Measurements from ENCODE around the gene C2CD4B. TPM values are rescaled to one million over a fixed set of nuclear protein-coding genes. Genes with fewer than 3 reads are reported as not detected.

Gene C2CD4B
- total RNA-seq, 3 donors from 2014 or later = 0.96 to 2.5 (median 0.98) TPM

GRCh38 chr15:62120776-62121175 is 44.3 kb downstream of the C2CD4B start:
- no peak for TF ChIP-seq POLR2A (IDR thresholded peaks at IDR 0.05)
- no peak for DNase-seq (ENCODE audit: low spot score in 2 of 2)
- intact Hi-C loops (cut with DNase I; ENCODE audit: low total_unique reads) = no loop called here
- Histone ChIP-seq H3K4me3 (no peak overlapping the region), H3K27ac (no peak overlapping the region), H3K9me3 (no peaks in the 10 kb centered on the region), H3K36me3 (no peaks in the 10 kb centered on the region), H3K27me3 (no peaks in the 10 kb centered on the region), H3K4me1 (no peaks in the 10 kb centered on the region)

DNA sequence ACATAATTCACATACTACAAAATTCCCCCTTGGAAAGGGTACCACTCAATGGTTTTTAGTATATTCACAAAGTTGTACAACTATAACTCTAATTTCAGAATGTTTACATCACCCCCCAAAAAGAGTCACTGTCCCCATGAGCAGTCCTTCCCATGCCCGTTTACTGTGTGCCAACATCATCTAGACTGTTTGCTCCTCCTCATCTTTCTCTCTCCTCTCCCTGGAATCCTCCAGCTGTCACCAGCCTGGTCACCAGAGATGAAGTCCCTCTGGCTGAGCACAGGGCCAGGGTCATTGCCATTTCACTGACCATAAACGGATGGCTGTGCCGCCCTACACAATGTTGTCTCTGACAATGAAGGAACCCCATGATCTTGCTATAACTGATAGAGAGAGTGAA is 45.2 kb downstream of the C2CD4B start:
- no peak overlapping the region for H3K4me3 ChIP-seq
- peak overlapping the region; percentile 13 to 29 for H3K27ac ChIP-seq
- no peak for DNase-seq (ENCODE audit: low spot score in 2 of 2)
- H3K36me3 ChIP-seq = no peaks in the 10 kb centered on the region
- no peaks in the 10 kb centered on the region for H3K9me3 ChIP-seq
- H3K4me1 ChIP-seq = no peaks in the 10 kb centered on the region
- no peak for TF ChIP-seq CTCF (IDR thresholded peaks at IDR 0.05)
- TF ChIP-seq POLR2AphosphoS5 (IDR thresholded peaks at IDR 0.05) = no peak
- TF ChIP-seq POLR2A (IDR thresholded peaks at IDR 0.05) = no peak
- H3K27me3 ChIP-seq = no peaks in the 10 kb centered on the region
- intact Hi-C loops (cut with DNase I; ENCODE audit: low total_unique reads) = no loop called here

DNA sequence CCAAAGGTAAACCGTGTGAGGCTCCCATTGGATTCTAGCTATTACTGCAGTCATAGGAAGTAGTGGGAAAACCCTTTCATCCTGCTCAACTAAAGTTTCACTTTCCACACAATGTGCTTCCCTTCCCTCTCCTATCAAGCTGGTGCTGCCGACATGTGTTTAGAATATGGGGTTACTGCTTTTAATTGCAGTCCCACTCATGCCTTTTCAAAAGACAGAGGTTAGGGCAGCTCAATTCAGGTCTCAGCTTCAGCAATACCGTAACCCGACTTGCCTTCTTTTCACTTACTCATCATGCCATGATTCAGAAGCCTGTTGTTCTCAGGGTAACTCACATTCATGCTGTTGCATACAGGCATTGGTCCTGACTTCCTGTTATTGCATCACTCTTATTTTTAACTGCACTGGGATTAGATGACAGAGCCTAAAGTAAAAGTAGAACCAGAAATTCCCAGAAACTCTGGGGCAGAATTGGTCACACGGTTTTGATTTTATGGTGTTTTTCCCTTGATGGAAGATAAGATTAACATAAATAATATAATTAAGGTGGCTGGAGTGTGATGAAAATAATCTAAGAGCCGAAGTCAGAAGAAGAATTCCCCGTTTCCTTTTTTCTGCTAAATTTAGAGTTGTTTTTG is 45.7 kb downstream of the C2CD4B start:
- DNase-seq (ENCODE audit: low spot score in 2 of 2) = no peak
- intact Hi-C loops (cut with DNase I; ENCODE audit: low total_unique reads) = no loop called here
- peak overlapping the region in 2 of 3 donors; percentile 5 to 33 for H3K4me3 ChIP-seq
- H3K9me3 ChIP-seq = no peaks in the 10 kb centered on the region
- TF ChIP-seq POLR2AphosphoS5 (IDR thresholded peaks at IDR 0.05) = peak in 1 of 3 donors; percentile 21
- TF ChIP-seq CTCF (IDR thresholded peaks at IDR 0.05) = no peak
- no peaks in the 10 kb centered on the region for H3K4me1 ChIP-seq
- H3K36me3 ChIP-seq = no peaks in the 10 kb centered on the region
- H3K27me3 ChIP-seq = no peaks in the 10 kb centered on the region
- peak overlapping the region; percentile 29 to 77 for H3K27ac ChIP-seq

GRCh38 chr15:62118520-62119226 is 46.4 kb downstream of the C2CD4B start:
- TF ChIP-seq POLR2A (IDR thresholded peaks at IDR 0.05) (no peak), POLR2AphosphoS5 (IDR thresholded peaks at IDR 0.05) (no peak), CTCF (IDR thresholded peaks at IDR 0.05) (no peak)
- no peaks in the 10 kb centered on the region for H3K9me3 ChIP-seq
- H3K4me3 ChIP-seq = peak overlapping the region in 2 of 3 donors; percentile 5 to 33

GRCh38 chr15:62115847-62116246 is 49.2 kb downstream of the C2CD4B start:
- no peaks in the 10 kb centered on the region for H3K27me3 ChIP-seq
- H3K27ac ChIP-seq = no peak overlapping the region
- H3K4me1 ChIP-seq = no peaks in the 10 kb centered on the region
- TF ChIP-seq POLR2AphosphoS5 (IDR thresholded peaks at IDR 0.05) (no peak), CTCF (IDR thresholded peaks at IDR 0.05) (no peak), POLR2A (IDR thresholded peaks at IDR 0.05) (no peak)
- DNase-seq (ENCODE audit: low spot score in 2 of 2) = no peak
- no peak overlapping the region for H3K4me3 ChIP-seq
- no peaks in the 10 kb centered on the region for H3K9me3 ChIP-seq
- intact Hi-C loops (cut with DNase I; ENCODE audit: low total_unique reads) = no loop called here
- H3K36me3 ChIP-seq = no peaks in the 10 kb centered on the region

More at GRCh38 chr15:62118520-62119226, 46.4 kb downstream of the C2CD4B start:
- Histone ChIP-seq H3K27ac (peak overlapping the region; percentile 29 to 77), H3K36me3 (no peaks in the 10 kb centered on the region), H3K27me3 (no peaks in the 10 kb centered on the region), H3K4me1 (no peaks in the 10 kb centered on the region)
- no peak for DNase-seq (ENCODE audit: low spot score in 2 of 2)
- intact Hi-C loops (cut with DNase I; ENCODE audit: low total_unique reads) = no loop called here

Other genes starting within 250 kb of the C2CD4B start
- 100 to 1,000 TPM in 2 of 3 donors, 10 to 100 TPM in 1; 94.4 to 140 (median 117) TPM for gene VPS13C, start 104.8 kb downstream of the C2CD4B start, total RNA-seq
- under 1 TPM in 1 of 3 donors, not detected in 2; 0.66 TPM for gene C2CD4A, start 98.3 kb downstream of the C2CD4B start, total RNA-seq
- 100 to 1,000 TPM in 1 of 3 donors, 10 to 100 TPM in 2; 22.0 to 223 (median 32.8) TPM for gene TLN2, start 225.3 kb upstream of the C2CD4B start, total RNA-seq

Measured in breast epithelium (tissue), 4 donors.